Measurements from ENCODE around the gene RANBP9. TPM values are rescaled to one million over a fixed set of nuclear protein-coding genes. Genes with fewer than 3 reads are reported as not detected.

RANBP9 gene
- total and polyA plus RNA-seq, 9 of the 15 experiments (the other 6 are each of a cell fraction or from before 2014, with no cell fraction given): 27.5 to 130 (median 61.5) TPM

DNA sequence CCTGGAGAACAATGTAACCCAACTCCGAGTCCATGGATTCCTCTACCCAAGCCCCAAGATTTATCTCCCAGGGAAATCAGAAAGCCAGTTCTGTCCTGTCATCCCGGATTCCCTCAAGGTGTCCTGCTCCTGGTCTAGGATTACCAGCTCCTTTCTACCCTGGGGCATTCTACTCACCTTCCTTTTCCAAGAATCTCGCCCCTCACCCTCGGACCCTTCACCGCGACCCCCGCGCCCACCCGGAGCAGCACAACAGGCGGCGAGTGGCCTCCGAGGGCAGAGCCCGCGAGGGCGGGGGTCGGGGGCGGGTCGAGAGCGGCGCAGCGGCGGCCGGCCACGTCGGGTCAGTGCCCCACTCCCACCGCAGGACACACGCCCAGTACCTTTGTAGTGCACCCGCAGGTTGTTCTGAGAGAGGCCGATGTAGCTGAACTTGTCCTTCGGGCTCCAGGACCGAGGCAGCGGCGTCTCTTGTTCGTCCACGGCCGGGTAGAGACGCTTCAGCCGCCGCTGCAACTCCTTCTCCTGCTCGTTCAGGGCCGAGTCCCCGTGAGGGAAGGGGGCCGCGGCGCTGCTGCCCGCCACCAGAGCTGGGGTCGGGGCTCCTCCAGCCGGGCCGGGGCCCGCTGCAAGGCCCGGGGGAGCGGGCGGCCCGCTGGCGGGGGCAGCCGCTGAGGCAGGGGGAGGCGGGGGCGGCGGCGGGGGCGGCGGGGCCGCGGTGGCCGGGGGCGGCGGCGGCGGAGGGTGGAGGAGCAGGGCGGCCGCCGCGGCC is 897 bp downstream of the RANBP9 start (continued):
- TF ChIP-seq, protein P1, sequence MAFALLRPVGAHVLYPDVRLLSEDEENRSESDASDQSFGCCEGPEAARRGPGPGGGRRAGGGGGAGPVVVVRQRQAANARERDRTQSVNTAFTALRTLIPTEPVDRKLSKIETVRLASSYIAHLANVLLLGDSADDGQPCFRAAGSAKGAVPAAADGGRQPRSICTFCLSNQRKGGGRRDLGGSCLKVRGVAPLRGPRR (CRISPR knock-in tag; IDR thresholded peaks at IDR 0.05): no peak
- TF ChIP-seq MAFK (IDR thresholded peaks at IDR 0.05; ENCODE audit: low read length) (peak; percentile 33; the same call in 1 of the 2 replicates), CEBPG (CRISPR knock-in tag; IDR thresholded peaks at IDR 0.05) (no peak), CEBPG (tag; conservative IDR thresholded peaks at IDR 0.05 in 1 of 2, IDR thresholded peaks at IDR 0.05 in 1 of 2) (no peak), KDM1A (IDR thresholded peaks at IDR 0.05) (0 out of 4 replicates have a peak, but pooled peaks of 1 of the 2 experiments have one; percentile 11), ZBTB1 (CRISPR knock-in tag; IDR thresholded peaks at IDR 0.05; ENCODE audit: borderline replicate concordance, low read depth) (no peak; the same call in 1 of the 2 replicates), TSC22D4 (tag; IDR thresholded peaks at IDR 0.05) (no peak), TOE1 (IDR thresholded peaks at IDR 0.05; ENCODE audit: borderline replicate concordance) (no peak), TOE1 (CRISPR knock-in tag; IDR thresholded peaks at IDR 0.05; ENCODE audit: borderline replicate concordance, low read depth) (0 out of 2 replicates have a peak, but pooled peaks have one; percentile 45), RB1 (IDR thresholded peaks at IDR 0.05; ENCODE audit: low read depth) (peak; percentile 66; the same call in 1 of the 2 replicates), ATF7 (IDR thresholded peaks at IDR 0.05) (peak; percentile 59; the same call in 1 of the 2 replicates), NFATC3 (IDR thresholded peaks at IDR 0.05) (no peak), ZBTB17 (CRISPR knock-in tag; IDR thresholded peaks at IDR 0.05) (peak; percentile 89), MAZ (CRISPR knock-in tag; conservative IDR thresholded peaks at IDR 0.05 in 1 of 2, IDR thresholded peaks at IDR 0.05 in 1 of 2) (peak; percentile 80 to 81)
- TF ChIP-seq, protein P2, sequence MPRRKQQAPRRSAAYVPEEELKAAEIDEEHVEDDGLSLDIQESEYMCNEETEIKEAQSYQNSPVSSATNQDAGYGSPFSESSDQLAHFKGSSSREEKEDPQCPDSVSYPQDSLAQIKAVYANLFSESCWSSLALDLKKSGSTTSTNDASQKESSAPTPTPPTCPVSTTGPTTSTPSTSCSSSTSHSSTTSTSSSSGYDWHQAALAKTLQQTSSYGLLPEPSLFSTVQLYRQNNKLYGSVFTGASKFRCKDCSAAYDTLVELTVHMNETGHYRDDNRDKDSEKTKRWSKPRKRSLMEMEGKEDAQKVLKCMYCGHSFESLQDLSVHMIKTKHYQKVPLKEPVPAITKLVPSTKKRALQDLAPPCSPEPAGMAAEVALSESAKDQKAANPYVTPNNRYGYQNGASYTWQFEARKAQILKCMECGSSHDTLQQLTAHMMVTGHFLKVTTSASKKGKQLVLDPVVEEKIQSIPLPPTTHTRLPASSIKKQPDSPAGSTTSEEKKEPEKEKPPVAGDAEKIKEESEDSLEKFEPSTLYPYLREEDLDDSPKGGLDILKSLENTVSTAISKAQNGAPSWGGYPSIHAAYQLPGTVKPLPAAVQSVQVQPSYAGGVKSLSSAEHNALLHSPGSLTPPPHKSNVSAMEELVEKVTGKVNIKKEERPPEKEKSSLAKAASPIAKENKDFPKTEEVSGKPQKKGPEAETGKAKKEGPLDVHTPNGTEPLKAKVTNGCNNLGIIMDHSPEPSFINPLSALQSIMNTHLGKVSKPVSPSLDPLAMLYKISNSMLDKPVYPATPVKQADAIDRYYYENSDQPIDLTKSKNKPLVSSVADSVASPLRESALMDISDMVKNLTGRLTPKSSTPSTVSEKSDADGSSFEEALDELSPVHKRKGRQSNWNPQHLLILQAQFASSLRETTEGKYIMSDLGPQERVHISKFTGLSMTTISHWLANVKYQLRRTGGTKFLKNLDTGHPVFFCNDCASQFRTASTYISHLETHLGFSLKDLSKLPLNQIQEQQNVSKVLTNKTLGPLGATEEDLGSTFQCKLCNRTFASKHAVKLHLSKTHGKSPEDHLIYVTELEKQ (CRISPR knock-in tag; IDR thresholded peaks at IDR 0.05): no peak
- TF ChIP-seq, protein P3, sequence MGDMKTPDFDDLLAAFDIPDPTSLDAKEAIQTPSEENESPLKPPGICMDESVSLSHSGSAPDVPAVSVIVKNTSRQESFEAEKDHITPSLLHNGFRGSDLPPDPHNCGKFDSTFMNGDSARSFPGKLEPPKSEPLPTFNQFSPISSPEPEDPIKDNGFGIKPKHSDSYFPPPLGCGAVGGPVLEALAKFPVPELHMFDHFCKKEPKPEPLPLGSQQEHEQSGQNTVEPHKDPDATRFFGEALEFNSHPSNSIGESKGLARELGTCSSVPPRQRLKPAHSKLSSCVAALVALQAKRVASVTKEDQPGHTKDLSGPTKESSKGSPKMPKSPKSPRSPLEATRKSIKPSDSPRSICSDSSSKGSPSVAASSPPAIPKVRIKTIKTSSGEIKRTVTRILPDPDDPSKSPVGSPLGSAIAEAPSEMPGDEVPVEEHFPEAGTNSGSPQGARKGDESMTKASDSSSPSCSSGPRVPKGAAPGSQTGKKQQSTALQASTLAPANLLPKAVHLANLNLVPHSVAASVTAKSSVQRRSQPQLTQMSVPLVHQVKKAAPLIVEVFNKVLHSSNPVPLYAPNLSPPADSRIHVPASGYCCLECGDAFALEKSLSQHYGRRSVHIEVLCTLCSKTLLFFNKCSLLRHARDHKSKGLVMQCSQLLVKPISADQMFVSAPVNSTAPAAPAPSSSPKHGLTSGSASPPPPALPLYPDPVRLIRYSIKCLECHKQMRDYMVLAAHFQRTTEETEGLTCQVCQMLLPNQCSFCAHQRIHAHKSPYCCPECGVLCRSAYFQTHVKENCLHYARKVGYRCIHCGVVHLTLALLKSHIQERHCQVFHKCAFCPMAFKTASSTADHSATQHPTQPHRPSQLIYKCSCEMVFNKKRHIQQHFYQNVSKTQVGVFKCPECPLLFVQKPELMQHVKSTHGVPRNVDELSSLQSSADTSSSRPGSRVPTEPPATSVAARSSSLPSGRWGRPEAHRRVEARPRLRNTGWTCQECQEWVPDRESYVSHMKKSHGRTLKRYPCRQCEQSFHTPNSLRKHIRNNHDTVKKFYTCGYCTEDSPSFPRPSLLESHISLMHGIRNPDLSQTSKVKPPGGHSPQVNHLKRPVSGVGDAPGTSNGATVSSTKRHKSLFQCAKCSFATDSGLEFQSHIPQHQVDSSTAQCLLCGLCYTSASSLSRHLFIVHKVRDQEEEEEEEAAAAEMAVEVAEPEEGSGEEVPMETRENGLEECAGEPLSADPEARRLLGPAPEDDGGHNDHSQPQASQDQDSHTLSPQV (IDR thresholded peaks at IDR 0.05): no peak
- TF ChIP-seq, protein P4, sequence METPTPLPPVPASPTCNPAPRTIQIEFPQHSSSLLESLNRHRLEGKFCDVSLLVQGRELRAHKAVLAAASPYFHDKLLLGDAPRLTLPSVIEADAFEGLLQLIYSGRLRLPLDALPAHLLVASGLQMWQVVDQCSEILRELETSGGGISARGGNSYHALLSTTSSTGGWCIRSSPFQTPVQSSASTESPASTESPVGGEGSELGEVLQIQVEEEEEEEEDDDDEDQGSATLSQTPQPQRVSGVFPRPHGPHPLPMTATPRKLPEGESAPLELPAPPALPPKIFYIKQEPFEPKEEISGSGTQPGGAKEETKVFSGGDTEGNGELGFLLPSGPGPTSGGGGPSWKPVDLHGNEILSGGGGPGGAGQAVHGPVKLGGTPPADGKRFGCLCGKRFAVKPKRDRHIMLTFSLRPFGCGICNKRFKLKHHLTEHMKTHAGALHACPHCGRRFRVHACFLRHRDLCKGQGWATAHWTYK (CRISPR knock-in tag; IDR thresholded peaks at IDR 0.05): no peak; the same call in 1 of the 2 replicates

Measured in K562 (cell line).